SH-SY5Y (cell line): ENCODE data around the gene NPHS1.

Source experiments
- GATA2 ChIP-seq: IDR thresholded peaks from 2 replicates; pipeline ENCODE4 v1.6.1; 2011; ENCODE audit warnings: mild to moderate bottlenecking, low read depth, low read length
- GATA3 ChIP-seq: IDR thresholded peaks from 2 replicates; pipeline ENCODE4 v1.6.1; 2011; ENCODE audit warnings: low read depth, mild to moderate bottlenecking, low read length, moderate library complexity

- TF ChIP-seq GATA3 (no peak), GATA2 (no peak)
Measured at GRCh38 chr19:35818445-35818844, 33.9 kb downstream of the NPHS1 start.
